ENCODE data around the gene DLL1.

Gene DLL1

DNA sequence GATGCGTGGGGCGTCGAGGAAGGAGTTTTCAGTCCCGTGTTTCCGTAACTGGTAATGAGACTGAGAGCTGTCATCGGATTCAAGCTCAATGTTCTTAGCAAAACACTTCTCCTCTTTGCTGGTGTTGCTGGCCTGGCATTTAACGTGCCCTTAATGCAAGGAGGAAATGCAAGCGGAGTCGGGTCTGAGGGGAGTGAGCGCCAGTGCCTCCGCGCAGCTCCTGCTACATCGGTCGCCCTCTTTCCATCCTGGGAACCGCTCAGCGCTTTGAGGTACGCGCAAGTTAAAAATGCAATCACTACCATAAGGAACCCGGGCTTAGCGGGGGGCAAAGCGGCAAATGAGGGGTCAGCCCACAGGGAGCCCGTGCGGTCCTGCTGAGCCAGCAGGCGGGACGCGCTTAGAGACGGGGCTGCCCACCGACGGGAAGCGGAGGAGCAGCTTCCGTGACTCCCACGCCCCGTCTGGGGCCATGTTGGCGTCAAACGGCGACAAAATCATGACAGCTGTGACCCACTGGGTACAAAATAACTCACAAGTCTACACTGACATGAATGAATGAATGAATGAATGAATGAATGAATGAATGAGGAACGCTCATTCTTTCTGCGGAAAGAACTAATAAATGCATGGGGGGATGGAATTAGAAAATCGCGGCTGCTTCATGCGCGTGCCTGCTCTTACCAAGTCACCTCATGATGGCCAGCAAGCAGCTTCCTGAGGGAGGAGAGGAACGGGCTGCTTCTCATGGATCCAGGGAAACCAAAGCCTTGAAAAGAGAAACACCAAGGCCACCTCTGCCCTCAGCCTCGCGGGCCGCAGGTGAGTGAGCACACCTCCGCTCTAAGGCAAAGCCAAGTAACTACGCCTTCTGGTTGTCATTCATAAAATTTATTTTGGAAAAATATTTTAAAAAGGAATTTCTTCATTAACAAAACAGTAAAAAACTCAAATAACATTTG lies 9.3 kb downstream of the DLL1 start:
- no peak for DNase-seq

DNA sequence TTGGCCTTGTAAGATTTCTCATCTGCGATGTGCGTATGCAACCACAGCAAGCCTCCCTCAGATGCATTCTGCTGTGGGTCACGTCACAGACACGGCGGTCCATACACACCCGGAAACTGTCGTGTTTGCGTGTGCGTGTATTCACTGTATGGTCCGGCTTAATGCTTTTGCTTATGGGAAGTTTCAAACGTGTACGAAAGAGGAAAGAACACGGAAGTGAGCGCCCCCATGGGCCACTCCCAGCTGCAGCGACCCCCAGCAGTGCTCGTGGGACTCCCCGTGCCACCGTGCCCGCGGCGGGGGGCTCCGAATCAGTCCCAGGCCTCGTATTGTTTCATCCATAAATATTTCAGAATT lies 10.2 kb downstream of the DLL1 start:
- no peak for DNase-seq

DNA sequence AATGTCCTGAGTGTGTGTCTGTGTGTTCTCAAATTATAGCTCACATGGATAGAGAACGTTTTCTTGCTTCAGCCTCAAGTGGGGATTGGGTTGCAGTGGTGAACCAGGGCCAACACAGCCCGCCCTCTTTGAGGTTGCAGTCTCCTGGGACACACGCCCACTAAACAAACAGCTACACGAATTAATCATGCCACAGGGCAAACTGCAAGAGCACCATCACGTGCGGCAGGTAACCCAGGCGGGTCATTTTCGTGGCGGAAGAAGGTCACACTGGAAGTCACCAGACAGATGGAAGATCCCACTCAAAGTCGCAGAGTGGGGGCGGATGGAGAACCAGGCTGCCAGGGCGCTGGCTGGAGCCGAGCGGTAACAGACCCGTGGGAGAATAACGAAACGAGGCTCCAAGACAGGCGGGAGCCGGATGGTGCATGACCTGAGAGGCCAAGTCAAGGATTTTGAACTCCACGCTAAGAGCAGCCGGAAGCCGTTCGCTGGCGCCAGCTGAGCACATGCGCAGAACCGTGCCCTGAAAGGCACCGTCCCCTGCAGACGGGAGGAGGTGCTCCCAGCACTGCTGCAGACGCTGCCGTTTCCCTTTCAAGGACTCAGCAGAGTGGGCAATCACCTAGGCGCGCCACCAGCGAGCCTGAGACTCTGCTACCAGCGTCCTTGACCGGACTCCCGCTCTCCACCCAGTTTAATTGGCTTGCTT lies 10.7 kb downstream of the DLL1 start:
- peak in 1 of 2 donors; percentile 22 for DNase-seq

DNA sequence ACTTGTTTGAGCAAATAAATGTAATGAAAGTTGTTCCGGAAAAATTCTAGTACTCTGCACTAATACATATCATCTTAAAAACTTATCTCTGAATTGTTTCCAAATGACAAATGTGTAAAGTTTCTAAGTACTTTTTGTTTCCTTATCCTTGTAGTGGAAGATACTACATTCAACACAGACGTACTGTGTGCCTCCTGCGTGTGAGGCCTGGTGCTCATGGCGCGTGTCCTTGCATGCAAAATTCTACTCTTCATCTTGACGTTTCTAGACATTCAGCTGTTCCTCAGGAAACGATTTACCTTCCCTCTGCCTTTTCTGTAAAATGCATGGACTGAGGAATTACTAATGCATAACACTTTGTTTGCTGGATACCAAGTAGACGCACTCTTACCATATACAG lies 11.5 kb downstream of the DLL1 start:
- DNase-seq, result no peak

DNA sequence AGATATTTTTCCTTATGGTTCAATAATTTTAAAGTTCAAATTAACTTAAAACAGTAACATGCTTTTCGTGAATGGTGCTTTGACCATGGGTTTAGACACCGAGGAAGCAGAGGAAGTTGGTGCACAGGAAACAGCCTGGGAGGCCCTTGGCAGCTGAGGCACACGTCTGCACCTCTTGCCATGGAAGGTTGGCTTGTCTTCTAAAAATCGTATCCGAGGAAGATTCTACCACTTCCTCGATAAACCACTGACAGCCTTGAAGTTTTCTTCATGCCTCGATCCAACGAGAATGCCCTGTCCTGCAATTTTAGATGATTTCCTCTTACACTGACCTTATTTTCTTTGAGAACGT lies 12.2 kb downstream of the DLL1 start:
- DNase-seq, result peak in 1 of 2 donors; percentile 25

DNA sequence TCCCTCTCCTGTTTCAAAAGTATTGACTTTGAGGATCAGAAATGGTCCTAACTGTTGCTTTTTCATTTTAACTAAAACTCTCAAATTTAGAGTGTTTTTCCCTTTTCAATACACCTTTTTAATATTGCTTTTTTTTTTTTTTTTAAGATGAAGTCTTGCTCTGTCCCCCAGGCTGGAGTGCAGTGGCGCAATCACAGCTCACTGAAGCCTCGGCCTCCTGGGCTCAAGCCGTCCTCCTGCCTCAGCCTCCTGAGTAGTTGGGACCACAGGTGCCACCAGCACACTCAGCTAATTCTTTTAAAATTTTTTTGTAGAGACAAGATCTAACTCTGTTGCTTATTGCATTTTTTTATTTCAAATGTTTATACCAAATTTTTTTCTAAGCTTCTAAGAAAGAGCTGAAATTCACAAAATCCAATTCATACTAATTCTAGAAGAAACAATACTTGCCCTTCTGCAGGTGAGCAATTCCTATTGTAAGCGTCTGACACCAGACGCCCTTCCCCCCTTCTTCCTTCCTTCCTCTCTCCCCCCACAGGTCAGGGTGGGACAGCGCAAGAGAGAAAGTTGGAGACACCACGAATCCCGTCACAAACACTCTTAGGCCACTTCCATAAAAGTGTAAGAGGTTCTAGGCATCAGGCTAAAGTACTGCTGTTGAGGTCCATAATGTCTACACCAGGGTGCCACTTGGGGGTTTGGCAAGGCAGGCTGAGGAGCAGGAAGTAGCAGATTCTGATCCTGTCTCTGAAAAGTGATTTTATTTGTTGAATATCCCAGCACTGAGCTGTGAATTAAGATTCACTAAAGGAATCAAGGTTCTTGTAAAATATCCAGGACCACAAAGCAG lies 12.8 kb downstream of the DLL1 start:
- DNase-seq, result no peak

DNA sequence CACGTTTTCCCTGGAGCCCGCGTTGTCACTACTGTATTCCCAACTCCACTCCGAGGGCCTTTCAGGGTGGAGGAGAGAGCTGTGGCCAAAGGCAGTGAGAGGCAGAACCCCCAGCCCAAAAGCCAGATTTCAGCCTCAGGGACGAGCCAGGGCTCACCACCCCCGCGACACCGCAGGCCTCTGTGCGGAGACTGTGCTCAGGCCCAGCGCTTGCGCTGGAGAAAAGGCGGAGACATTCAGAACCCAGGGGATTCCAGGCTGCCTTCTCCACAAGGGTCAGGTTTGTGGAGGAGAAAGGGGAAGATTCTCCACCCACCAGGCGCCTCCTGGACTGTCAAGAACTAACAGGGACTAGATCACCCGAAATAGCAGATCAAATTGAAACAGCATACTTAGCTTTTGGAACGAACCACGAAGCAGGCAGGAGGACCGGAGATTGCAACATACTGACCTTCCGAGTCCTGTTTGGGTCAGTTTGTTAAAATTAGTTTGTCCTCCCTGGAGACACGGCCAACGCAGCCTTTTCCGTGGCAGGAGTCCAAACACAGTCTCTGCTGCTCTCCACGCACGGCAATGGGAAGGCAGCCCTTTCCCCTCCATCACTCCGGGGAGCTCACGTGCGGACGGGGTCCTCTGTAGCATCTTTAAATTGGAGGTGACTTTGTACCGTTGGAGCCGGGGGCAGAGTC lies 14.4 kb downstream of the DLL1 start:
- no peak for DNase-seq

DNA sequence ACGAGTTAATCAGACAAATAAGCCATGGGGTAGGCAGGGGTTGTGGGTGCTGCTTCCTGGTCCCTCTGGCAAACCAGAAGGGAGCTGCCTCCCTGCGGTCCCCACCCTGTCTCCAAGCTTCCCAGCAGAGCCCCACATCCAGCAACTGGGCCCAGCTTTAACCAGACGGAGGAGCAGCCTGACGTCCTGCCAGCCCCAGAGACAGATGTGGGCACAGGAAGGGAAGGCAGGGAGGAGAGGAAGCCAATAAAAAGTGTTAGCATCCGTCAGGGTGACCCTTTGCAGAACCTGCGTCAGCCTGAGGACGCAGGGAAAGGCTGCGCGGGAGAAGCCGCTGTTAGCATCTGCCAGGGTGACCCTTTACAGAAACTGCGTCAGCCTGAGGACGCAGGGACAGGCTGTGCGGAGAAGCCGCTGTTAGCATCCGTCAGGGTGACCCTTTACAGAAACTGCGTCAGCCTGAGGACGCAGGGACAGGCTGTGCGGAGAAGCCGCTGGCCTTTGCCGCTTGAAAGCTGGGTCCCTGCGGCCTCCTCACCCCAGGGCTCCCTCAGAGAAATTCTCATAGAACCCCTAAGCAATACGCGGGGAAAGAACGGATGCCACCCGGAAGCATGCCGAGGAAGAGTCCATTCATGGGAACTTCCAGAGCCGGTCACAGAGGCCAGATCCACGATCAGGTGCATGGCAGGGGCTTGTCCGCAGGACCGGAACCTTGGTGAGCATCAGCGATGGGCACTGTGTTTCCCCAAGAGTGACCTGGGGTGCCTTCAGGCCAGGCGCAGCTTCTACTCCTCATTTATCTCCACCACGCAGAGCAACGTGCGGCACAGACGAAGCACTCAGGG lies 15.9 kb downstream of the DLL1 start:
- DNase-seq, result no peak

DNA sequence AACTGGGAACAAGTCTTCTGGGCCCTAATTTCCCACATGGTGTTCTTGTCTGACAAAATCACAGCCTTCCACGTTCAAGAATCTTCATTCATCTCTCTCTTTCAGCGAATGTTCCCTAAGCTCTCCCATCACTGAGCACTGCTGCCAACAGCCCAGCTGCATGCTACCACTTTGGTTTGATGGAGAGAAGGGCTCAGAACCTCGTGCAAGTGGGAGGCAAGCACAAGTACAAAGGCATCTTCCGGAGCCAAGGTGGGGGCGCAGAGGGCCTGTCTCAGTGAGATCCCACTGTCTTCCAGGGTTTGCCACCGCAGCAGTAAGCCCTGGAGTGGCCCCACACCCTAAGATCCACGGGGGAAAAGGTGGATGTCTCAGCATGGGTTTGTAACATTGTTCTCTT lies 17.2 kb downstream of the DLL1 start:
- DNase-seq, result no peak

DNA sequence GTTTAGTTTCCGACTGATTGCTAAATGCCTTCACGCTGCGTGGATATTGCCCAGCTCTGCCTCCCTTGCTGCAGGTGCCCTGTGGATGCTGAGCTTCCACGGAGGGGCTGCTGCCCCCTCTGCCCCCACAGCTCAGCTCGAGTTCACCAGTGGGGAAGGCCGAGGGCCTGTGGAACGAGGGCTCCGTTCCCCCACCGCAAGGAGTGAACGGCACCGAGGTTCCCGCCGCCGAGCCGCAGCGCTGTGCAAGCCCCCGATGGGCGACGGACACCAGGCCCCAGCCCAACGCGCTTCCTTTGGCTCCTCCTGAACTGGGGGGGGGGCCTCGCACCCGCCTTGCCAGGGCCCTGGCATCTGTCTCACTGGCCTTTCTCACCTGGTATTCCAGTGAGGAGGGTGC lies 17.7 kb downstream of the DLL1 start:
- DNase-seq, result no peak

DNA sequence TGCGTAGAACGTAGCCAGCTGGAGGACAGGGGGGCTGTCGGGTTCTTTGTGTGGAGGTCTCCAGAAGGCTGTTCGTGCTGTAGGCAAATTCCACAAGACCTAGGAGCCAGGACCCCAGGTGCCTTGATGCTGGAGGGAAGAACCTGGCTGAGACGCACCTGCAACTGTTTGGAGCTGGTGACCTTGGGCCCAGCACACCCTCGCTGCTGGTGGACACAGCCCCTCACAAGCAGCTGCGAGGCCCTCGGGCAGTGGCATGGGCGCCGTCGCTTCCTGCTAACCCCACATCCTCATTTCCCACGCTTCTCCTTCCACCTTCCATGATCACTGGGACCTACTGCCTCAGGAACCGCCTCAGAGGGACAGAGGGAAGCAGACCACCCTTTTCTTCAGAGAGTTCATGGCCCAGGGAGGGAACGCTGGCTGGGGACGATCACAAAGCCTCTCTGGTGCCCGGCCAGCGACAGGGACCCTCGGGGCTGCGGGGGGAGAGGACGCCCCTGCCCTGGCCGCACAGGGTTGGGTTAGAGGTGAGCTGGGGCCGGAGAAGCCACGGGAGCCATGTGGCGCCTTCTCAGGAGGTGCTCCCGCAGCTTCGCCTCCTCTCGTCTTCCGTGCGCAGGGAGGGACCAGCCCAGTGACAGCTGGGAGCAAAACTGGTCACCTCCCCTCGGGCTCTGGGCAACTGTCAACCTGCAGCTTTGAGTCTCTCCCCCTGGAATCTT lies 18.4 kb downstream of the DLL1 start:
- DNase-seq, result no peak

DNA sequence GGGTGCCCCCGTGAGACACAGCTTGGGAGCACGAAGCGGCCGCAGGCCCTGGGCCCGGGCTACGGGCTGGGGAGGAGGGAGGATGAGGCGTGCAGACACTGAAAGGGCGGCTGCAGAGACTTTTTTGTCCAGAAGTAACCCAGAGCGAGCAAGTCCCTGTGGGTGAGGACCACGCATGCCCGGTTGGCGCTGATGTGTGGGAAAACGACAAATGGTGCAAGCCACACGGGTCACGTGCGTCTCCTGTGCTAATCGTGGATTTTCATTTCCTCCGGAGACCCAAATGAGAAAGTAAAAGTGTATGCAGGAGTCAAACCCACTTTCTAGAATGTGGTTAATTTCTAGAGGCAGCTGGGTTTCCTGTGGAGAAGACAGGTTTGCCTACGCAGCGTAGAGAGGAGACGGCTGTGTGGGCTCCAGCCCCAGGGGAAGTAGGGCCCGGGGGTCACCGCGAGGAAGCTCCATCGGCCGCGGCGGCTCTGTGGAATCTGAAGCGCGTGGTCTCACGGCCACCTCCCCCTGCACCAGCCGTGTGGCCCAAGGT lies 19.0 kb downstream of the DLL1 start:
- DNase-seq, result peak; percentile 21 to 81

DNA sequence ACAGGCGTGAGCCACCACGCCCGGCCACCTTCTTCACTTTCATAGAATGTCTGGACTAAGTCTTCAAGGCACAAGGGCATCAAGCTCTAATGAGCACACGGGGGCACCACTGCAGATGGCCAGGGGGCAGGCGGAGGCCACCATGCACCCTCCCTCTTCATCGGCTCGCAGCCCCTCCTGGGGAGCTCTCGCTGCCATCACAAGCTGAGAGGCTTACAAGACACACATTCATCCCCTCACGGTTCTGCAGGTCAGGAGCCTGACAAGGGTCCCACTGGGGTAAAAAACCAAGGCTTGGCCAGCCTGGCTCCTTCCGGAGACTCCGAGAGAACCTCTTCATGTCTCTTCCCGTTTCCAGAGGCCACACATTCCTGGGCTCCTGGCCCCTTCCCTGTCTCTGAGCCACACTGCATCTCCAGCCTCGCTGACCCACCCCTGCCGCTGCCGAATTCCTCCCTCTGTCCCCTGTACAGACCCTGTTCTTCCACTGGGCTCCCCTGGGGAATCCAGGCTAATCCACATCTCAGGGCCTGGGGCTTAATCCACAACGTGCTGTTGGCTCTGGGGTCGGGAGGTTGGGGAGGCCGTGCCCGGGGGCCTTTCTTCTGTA lies 19.8 kb downstream of the DLL1 start:
- DNase-seq, result no peak

DNA sequence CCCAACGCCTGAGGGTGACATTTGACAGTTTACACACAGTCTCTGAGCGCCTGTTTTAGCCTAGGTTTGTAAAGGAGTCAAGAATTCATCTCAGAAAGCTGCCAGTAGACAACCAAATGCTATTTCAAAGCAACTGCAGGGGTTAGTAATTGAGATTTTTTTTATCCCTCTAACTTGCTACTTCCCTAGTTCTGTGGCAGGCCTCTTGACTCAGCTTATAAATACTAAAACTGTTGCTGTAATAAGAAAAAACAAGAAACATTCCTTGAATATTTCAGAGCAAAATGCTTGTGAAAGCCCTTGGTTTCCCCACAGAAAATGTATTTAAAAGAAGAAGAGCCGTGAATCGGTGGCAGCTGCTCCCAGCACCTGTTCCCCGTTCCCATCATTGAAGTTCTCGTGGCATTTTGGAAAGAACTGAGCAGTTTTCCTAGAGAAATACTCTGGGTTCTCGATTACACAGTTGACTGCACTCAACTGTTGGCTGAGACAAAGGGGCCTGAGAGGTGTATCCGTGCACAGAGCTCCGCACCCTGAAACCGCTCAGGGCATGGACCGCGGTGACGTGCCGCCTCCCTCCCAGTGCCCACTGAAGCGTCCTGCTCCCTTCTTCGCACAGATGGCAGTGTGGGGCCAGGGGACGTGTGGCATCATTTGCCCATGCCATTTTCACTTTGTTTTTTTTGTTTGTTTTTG lies 20.9 kb downstream of the DLL1 start:
- no peak for DNase-seq

DNA sequence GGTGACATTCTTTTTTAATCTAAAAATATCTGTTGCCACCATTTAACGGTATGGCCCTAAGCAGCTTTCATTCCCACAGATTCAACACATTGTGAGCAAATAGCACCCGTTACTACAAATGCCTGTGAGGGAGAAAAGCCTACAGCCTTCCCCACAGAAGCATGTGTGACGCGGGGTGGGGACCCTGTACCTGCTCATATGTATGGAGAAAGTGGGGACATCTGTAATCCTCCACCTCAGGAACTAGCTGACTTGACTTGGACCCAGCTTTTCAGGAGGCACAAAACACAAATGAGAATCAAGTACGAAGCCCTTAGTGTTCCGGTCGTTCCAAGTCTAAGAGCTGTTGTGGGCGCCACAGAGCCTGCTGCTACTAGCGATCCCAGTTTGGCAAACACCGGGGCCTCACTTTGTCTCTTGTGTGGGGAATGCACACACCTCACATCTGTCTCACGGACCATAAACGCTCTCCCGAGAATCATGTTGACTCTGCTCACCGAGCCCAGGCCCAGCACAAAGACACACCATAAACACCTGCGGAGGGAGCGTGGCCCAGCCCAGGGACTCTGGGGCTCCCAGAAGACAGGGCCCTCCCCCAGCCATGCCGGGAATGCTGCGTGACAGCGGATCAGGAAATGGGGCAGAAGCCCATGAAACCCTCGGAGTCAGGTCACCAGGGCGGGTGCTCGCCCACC lies 21.6 kb downstream of the DLL1 start:
- no peak for DNase-seq

DNA sequence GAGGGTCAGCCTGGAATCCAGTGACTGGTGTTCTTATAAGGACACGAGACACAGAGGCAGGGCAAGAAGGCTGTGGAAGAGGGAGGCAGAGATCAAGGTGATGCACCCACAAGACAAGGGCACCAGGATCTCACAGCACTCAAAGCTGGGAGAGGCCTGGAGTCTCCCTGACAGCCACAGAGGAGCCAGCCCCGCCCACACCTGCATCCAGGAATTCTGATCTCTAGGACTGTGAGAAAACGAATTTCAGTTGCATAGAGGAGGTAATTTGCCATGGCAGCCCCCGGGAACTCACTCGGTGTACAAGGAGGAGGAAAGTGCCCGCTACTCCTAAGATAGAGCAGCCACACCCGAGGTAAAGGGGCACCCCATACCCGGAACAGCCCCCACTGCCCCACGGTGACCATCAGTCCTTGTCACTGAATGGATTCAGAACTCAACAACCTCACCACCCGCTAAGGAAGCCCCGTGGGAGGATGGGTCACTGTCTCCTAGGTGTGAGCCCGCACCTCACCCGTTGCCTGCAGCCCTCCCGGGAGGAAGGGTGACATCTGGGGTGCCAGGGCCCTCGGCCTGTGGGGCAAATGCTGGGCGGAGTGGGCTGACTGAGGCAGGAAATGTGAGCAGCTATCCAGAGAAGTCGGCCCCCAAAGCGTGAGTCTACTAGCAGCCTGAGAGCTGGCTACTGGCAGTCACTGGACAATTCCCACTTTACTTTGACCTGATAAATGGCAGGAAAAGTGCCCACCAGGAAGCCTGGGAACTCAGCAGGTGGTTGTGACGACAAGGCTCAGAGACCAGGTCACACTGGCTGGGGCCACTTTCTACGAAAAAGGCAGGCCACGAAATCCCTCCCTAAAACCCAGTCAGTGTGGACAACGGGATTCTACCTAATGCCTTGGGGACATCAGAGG lies 22.4 kb downstream of the DLL1 start:
- DNase-seq, result no peak

DNA sequence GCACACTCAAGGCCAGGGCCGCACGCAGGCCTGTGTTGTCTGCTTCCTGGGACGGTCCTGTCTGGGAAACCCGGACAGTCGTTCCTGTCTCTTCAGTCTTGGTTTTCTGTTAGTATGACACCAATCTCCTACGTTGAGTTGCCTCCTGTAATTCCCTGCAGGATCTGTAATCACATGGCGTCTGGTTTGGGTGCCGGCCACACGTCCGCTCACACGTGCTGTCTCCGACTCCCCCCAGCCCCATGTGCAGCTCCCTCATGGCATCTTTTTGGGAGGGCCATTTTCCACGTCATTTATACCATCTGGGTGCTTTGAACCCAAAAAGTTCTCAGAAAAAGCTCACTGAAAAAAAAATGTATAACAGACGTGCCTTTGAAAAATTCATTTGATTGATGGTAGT lies 23.2 kb downstream of the DLL1 start:
- no peak for DNase-seq

Measured in bone marrow (tissue), 2 donors.